Measurements from ENCODE around the gene CARHSP1.
"Not testable (repeated sequence)": the region's sequence is repeated elsewhere in the genome, so short reads cannot be mapped to it uniquely, and the experiment has no call there.

CARHSP1 gene

GRCh38 chr16:8819411-8820034 lies 49.3 kb downstream of the CARHSP1 start:
- DNase-seq = no peak

DNA sequence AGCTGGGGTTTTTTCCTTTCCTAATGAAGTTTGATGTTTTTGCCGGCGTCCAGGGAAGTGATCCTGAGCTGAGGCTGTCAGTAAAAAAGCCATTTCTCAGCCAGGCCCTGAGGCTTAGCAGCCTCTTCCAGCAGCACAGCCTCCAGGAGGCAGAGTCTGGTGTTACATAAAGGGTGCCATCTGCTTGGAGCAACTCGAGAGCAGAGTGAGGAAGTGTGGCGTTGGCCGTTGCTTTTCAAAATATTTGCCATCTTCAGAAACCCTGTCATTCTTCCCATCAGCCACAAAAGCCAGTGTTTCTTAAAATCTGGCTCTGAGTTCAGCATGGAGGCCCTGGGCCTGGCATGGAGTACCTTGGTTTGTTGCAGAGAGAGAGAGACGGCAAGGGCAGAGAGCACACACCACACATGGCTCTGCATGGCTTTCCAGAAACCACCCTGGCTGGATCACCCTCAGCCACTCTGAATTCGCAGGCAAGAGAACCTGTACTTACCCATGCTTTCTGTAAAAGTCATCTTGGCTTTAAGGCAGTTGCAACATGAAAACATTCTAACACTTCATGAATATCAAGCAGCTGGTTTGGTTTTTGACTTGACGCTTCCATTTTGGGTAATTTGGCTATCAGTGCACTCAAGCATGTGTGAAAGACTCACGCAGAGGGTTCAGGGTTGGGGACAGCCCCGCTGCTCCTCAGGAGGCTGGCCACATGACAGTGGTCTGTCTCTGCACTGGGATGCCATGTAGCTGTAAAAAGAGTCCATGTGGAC lies 50.1 kb downstream of the CARHSP1 start:
- no peak for DNase-seq

DNA sequence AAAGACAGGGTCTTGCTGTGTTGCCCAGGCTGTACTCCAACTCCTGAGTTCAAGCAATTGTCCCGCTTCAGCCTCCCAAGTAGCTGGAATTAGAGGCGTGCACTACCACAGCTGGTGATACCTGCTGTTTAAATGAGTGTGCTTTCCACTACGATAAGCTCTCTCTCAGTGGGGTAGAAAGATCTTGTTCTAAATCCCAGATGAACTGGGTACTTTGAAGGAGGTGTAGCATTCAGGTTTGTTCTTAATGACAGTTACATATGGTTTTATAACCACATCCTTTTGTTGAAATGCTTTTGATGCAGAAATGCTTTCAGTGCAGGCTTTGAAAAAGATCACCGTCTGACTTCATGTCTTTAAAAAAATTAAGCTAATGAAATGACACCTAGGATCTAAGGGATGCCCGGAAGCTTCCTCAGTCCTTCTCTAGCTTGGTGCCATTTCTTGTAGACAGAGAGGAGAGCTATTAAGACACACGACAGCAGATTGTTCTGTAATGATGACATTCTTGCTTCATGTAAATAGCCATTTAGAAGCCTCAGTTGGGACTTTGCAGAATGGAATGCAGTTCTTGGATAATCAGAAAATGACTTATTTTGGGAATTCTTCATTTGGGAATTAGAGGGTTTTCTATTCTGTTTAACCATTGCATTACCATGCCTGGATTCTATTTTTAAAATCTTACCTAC lies 51.7 kb downstream of the CARHSP1 start:
- no peak for DNase-seq

- no peak for DNase-seq
These were observed 54.6 kb downstream of the CARHSP1 start for GRCh38 chr16:8814095-8814806.

- DNase-seq = no peak
These were observed 56.5 kb downstream of the CARHSP1 start for GRCh38 chr16:8812162-8812843.

DNA sequence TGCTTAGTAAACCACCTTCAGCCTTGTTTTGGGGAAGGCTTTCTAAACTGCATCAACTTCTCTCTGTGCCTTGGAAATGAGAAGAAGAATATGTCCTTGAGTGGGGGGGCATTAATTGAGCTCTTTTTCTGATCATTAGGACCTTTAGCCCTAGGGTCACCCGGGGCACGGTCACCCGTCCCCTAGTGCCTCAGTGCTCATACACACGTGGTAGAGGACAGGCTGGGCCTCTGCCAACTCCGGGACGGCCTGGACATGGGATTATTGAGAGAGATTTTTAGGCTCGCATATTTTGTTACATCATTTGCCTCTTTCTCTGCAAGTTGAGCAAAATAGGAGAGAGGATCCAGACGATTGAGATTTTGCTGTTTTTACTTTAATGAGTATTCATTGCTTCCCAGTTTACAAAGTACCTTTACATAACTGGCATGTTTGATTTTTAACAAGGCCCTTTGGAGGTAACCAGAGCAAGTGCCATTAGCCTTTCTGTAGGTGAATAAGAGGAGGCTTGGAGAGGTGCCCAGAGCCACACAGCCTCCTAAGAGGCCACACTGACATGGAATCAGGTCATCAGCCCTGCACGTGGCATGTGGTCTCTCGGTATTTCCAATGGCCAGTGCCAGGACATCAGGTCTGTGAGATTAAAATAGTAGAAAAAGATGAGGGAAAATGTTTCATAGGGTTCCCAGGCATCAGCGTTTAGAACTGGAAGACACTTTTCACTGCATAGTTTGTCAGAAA lies 60.0 kb downstream of the CARHSP1 start:
- DNase-seq = no peak

DNA sequence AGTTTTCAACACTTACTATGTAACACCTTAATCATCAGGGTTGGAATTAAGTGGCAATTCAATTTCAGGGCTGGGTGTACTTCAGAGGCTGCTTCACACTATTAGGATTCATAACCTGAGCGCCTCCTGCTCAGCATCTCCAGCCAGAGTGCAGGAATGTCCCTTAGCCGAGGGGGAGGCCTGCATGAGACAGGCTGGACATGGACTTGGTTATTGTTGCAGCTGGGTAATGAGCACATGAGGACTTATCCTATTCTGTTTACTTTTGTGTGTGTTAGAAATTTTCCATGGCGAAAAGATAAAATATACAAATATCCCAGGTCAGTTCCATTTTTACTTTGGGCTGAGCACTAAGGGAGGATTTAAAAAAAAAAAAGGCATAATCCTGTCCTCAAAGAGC lies 60.8 kb downstream of the CARHSP1 start:
- no peak for DNase-seq

DNA sequence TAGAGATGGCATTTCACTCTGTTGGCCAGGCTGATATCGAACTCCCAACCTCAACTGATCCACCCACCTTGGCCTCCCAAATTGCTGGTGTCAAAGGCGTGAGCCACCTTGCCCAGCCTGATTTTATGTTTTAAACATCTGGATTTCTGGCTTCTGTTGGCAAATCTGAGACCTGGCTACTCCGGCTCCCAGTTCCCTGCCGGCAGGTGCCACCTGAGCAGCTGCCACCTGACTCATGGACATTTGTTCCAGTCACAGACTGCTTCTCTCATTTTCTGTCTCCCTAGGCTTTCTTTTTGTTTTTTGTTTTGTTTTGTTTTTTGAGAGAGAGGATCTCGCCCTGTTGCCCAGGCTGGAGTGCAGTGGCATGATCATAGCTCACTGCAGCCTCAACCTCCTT lies 61.6 kb downstream of the CARHSP1 start:
- no peak for DNase-seq

DNA sequence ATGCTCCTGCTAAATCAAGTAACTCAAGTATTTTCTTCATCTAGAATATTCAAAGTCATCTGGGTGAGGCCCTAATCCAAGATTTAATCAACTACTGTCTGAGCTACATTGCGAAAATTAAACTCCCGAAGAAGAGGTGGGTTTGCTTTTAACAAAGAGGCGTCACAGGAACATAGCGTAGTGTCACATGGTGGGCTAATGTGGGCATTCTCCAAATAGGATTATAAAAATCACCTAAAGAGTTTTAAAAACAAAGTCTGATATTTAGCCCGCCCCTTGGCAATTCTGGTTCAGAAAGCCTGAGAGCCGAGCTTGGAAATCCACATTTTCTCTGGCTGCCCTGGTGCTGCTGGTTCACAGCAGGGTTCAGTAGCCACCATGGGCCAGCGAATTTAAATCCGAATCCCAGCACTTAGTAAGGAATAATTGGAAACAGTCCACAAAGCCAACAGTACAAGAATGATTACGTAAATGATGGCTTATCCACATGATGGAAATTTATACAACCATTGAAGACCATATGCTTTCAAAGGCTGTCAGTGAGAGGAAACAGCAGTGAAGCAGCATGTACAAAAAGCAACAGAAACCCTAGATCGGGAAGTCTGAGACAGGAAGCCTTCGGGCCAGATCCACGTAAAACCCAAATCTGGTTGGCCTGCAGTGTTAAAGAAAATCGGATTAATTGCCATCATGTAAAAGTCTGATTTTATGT lies 62.4 kb downstream of the CARHSP1 start:
- no peak for DNase-seq

- DNase-seq = no peak
These were observed 64.5 kb downstream of the CARHSP1 start for GRCh38 chr16:8804313-8804712.

DNA sequence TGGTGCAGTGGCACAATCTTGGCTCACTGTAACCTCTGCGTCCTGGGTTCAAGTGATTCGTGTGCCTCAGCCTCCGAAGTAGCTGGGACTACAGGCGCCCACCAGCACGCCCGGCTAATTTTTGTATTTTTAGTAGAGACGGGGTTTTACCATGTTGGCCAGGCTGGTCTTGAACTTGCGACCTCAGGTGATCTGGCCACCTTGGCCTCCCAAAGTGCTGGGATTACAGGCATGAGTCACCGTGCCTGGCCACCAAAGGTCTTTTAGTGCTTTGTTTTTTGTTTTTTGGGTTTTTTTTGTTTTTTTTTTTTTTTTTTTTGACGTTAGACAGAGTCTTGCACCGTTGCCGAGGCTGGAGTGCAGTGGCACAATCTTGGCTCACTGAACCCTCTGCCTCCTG lies 65.1 kb downstream of the CARHSP1 start:
- DNase-seq = not testable (repeated sequence)
